NB4 (cell line): ENCODE data around the gene CACNA1F.

Experiments used
- DNase-seq: peaks from one replicate; pipeline ENCODE4 v3.0.0; 2010; ENCODE audit warnings: low read depth
- H3K4me3 ChIP-seq: one replicate; pipeline ENCODE4 v1.5.1; 2011; ENCODE audit warnings: mild to moderate bottlenecking, low read depth, low read length, moderate library complexity
- CTCF ChIP-seq: IDR thresholded peaks from one replicate; pipeline ENCODE4 v1.5.1; 2012; ENCODE audit warnings: low read depth, low read length
- MAX ChIP-seq: IDR thresholded peaks from 2 replicates; pipeline ENCODE4 v1.6.1; 2011; ENCODE audit warnings: low read depth, low read length
- MYC ChIP-seq: IDR thresholded peaks from 2 replicates; pipeline ENCODE4 v1.6.1; 2011; ENCODE audit warnings: low read depth, low read length
- POLR2A ChIP-seq: IDR thresholded peaks from 2 replicates; pipeline ENCODE4 v1.6.1; 2011; ENCODE audit warnings: mild to moderate bottlenecking; ENCODE audit not compliant: insufficient read length; ENCODE audit errors: extremely low read depth

CACNA1F gene

GRCh38 chrX:49178537-49178936 lies 54.6 kb downstream of the CACNA1F start:
- TF ChIP-seq CTCF (no peak), MYC (no peak), POLR2A (no peak), MAX (no peak)
- no peak overlapping the region for H3K4me3 ChIP-seq
- no peak for DNase-seq

GRCh38 chrX:49177873-49178480 lies 55.2 kb downstream of the CACNA1F start:
- TF ChIP-seq MYC: no peak
- no peak for TF ChIP-seq POLR2A
- TF ChIP-seq MAX: no peak
- TF ChIP-seq CTCF: no peak
- no peak for DNase-seq
- no peak overlapping the region for H3K4me3 ChIP-seq

GRCh38 chrX:49177338-49177833 lies 55.8 kb downstream of the CACNA1F start:
- peak; percentile 65 for DNase-seq
- no peak overlapping the region for H3K4me3 ChIP-seq
- TF ChIP-seq CTCF (peak; percentile 30), MYC (0 out of 2 replicates have a peak, but pooled peaks have one; percentile 31), MAX (peak; percentile 67), POLR2A (no peak)

- H3K4me3 ChIP-seq: no peak overlapping the region
- no peak for TF ChIP-seq CTCF
- TF ChIP-seq MAX: no peak
- no peak for TF ChIP-seq POLR2A
- no peak for TF ChIP-seq MYC
- peak; percentile 67 for DNase-seq
These were observed 56.5 kb downstream of the CACNA1F start for GRCh38 chrX:49176421-49177326.

- peak; percentile 80 for DNase-seq
- no peak for TF ChIP-seq MAX
- TF ChIP-seq POLR2A: no peak
- no peak for TF ChIP-seq MYC
- TF ChIP-seq CTCF: no peak
These were observed 57.5 kb downstream of the CACNA1F start for GRCh38 chrX:49175435-49176274.

More at GRCh38 chrX:49175435-49176274, 57.5 kb downstream of the CACNA1F start:
- H3K4me3 ChIP-seq: no peak overlapping the region
